ENCODE results near the gene ENOX2.

DNA sequence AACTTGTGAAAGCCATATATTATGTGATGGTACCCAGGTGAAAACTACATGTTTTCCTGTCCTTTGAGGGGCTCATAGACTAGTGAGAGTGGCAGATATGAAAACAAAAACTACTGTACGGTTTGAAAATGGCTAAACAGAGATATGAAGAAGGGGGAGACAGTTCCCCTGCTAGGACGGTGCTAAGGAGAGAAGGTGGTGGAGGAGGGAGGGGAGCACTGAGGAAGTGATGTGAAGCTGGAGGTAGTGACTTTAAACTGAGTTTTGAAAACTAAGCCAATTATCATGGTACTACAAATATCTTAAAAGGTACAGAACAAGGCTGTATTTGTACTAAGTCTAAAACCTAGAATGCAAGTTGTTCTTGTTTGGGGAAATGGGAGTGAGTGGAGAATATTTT lies 188.3 kb downstream of the ENOX2 start:
- TF ChIP-seq, protein P1, sequence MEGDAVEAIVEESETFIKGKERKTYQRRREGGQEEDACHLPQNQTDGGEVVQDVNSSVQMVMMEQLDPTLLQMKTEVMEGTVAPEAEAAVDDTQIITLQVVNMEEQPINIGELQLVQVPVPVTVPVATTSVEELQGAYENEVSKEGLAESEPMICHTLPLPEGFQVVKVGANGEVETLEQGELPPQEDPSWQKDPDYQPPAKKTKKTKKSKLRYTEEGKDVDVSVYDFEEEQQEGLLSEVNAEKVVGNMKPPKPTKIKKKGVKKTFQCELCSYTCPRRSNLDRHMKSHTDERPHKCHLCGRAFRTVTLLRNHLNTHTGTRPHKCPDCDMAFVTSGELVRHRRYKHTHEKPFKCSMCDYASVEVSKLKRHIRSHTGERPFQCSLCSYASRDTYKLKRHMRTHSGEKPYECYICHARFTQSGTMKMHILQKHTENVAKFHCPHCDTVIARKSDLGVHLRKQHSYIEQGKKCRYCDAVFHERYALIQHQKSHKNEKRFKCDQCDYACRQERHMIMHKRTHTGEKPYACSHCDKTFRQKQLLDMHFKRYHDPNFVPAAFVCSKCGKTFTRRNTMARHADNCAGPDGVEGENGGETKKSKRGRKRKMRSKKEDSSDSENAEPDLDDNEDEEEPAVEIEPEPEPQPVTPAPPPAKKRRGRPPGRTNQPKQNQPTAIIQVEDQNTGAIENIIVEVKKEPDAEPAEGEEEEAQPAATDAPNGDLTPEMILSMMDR (IDR thresholded peaks at IDR 0.05), result no peak
- TF ChIP-seq EP300 (IDR thresholded peaks at IDR 0.05), result no peak
- no peak for TF ChIP-seq POLR2A (IDR thresholded peaks at IDR 0.05)

All from tibial nerve (tissue), 4 donors.